ENCODE results near the gene WNK2.
"Not testable (repeated sequence)": the region's sequence is repeated elsewhere in the genome, so short reads cannot be mapped to it uniquely, and the experiment has no call there.

The WNK2 gene

GRCh38 chr9:93238953-93239925 is 55.3 kb downstream of the WNK2 start:
- no peak for DNase-seq

- no peak for DNase-seq
These were observed 57.0 kb downstream of the WNK2 start for GRCh38 chr9:93240891-93241334.

DNA sequence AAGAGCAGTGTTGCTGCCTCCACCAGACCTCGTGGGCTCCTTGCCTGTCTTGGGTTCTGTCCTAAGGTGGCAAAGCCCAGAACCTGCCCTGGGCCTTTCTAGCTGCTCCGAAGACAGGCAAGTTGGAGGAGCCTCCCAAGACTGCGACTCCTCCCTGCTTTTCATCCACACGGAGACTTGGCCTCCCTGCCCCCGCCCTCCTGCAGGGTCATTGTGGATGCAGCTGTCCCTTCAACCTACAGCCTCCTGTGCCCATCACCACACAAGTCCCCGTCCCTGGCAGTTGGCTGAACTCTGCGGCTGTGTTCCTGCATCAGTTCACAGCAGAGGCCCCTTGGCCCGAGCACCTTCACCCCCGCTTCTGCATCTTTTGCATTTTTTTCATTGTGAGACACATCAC is 59.2 kb downstream of the WNK2 start:
- DNase-seq = no peak

DNA sequence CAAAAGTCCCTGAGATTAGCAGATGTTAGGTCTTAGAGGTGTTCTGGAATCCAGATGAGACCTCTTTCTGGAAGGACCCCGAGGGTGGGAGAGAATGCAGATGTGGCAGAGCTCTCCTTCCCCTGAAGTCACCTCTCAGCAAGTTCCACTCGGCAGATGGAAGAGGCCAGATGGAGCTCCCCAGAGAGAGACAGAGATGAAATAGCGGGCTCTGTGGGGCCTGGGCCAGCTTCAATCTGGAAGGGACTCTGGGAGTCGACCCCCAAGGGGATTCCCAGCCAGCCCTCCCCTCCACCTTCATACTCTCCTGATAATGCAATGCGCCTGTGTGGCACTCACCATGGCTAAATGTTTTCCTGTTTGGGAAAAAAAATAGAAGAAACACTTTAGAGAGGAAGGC is 60.2 kb downstream of the WNK2 start:
- no peak for DNase-seq

- no peak for DNase-seq
These were observed 60.8 kb downstream of the WNK2 start for GRCh38 chr9:93244510-93245436.

DNA sequence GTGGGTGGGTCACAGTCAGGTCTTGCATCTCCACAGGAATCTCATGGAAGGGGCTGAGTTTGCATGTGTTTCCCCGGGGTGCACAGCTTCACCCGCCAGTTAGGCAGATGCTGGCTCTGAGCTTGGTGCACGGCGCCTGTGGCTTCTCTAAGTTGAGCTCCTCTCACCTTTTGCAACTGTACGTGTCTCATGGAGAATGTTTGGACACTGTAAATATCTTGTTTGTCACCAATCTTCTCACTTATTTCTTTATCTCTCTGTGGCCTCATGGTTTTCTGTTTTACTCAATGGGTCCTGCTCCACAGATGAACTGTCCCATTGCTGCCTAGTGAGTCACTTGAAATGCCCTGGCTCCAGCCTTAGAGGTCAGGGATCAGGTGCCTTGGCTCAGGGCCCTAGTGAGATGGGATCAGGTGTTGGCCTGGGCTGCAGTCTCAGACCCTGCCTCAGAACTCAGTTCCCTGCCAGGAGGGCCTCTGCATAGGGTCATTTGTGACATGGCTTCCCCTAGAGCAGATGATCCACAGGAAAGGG is 61.6 kb downstream of the WNK2 start:
- no peak for DNase-seq

DNA sequence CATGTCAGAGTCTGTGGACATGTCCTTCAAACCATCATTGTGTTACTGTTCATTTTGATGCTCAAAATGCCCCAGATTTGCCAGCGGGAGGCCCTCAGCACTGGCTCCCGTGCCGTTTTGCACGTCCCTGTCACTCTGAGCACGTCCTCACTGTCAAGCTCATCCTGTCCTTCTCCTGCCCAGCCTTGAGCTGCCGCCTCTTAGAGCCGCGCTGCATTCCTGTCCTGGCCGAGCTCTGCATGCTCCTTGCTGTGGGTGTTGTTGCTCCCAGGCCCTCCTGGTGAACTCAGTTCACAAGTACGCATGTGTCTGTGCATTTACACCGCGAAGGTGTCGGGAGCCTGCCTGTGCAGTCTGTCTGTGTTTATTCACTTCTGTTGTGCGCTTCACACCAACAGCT is 62.2 kb downstream of the WNK2 start:
- no peak for DNase-seq

GRCh38 chr9:93246526-93246925 is 62.6 kb downstream of the WNK2 start:
- DNase-seq = no peak

- no peak for DNase-seq
These were observed 63.3 kb downstream of the WNK2 start for GRCh38 chr9:93247099-93247865.

GRCh38 chr9:93247892-93248291 is 64.0 kb downstream of the WNK2 start:
- no peak for DNase-seq

DNA sequence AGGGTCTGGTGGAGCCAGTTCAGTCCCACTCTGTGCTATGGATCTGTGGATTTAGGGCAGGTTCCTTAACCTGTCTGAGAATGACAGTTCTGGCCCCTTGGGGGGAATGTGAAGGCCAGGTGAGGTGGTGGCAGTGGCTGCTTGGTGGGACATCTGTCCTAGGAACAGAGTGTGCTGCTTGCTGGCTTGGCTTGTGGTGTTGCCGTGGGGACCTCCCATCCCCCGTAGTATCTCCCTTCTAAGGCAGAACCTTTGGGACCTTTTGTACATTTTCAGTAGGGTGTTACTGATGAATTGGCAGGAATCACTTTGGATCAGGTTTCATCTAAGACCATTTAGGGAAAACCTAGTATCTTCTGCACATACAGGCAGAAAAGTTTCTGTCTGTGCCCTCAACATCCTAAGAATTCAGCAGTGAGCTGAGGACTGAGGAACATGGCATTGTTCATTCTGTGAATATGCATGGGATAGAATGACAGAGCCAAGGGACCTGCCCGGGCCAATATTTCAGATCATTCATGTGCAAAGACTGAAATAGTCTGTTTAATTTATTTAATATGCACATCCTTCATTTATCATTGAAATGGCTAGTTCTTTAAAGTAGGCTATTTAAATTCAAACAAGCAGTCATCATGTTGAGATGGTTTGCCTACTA is 64.6 kb downstream of the WNK2 start:
- no peak for DNase-seq

- no peak for DNase-seq
These were observed 66.2 kb downstream of the WNK2 start for GRCh38 chr9:93250185-93250584.

GRCh38 chr9:93251309-93251708 is 67.4 kb downstream of the WNK2 start:
- not testable (repeated sequence) for DNase-seq

DNA sequence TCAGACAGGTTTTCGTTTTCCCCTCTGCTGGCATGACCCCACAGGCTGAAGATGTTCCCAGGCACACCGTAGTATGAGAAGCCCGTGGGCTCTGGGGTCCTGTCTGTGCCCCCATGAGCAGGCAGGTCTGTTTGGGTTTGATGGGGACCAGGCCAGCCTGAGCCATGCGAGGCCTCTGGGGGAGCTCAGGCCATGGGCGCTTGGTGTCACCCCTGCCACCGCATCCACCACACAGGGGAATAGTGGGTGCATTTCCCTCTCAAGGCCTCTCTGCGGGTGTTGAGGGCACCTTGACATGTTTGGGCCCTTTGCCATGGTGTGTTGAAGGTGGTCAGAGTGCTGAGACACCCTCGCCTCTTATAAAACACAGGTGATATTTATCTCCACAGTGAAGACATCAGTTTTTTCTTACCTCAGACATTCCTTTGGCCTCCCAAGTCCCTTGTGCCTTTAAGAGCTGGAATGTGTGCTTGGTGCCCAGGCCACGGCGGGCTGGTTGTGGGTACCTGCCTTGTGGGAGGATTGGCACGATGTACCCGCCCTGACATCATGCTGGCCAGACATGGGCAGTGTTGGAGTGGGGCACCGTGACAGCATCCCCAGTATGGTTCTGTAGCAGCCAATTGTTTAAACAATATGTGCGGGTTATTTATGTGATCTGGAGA is 68.3 kb downstream of the WNK2 start:
- no peak for DNase-seq

DNA sequence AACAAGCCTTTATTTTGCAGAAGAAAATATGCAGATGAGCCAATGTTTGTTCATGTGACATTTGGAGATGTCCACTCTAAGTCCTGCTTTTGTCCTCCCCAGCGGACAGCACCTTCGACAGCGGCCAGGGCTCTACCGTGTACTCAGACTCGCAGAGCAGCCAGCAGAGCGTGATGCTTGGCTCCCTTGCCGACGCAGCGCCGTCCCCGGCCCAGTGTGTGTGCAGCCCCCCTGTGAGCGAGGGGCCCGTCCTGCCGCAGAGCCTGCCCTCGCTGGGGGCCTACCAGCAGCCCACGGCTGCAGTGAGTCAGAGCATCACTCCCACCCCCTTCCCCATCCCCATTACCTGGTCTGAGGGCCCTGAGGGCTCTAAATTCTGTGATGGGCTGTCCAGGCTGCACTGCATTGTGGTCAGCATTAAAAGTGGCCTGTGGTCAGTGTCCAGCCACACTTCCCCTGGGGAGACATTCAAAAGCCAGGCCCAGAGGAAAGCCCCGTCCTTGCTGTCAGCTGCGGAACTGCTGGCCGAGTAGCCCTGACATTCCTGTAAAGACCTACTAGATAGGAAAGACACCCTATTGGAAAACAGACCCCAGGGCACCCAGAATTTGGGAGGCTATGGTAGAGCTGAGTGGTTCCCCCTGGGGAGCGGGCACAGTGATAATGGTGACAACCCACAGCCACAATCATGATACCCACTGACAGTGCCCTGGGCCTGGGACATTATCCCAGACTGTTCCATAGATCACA is 69.0 kb downstream of the WNK2 start:
- no peak for DNase-seq

DNA sequence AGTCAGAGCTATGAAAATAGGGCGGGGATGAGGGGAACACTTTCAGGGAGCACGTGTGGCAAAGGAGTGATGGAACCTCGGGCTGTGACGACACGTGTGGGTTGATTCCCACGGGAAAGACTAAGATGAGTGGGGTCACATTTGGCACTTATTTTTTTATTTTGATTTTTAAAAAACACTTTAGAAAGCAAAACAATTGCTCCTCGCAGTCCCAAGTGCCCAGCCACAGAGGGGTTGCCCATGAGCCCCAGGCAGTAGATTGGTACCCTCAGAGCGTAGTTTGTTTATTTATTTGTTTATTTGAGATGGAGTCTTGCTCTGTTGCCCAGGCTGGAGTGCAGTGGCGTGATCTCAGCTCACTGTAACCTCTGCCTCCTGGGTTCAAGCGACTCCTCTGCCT is 69.7 kb downstream of the WNK2 start:
- DNase-seq = no peak

DNA sequence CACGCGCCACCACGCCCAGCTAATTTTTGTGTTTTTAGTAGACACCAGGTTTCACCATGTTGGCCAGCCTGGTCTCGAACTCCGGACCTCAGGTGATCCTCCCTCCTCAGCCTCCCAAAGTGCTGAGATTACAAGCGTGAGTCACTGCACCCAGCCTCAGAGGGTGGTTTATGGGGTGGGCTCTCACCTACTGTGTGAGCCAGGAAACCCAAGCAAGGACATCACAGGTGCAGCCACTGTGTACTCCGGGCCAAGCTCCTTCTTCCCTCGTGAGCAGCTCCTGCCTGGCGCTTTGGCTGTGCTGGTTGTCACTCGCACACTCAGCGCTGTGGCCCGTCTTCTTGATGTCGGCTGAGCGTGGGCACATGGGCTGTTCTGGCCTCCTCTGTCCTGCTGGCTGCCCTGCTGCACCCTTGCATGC is 70.1 kb downstream of the WNK2 start:
- no peak for DNase-seq

DNA sequence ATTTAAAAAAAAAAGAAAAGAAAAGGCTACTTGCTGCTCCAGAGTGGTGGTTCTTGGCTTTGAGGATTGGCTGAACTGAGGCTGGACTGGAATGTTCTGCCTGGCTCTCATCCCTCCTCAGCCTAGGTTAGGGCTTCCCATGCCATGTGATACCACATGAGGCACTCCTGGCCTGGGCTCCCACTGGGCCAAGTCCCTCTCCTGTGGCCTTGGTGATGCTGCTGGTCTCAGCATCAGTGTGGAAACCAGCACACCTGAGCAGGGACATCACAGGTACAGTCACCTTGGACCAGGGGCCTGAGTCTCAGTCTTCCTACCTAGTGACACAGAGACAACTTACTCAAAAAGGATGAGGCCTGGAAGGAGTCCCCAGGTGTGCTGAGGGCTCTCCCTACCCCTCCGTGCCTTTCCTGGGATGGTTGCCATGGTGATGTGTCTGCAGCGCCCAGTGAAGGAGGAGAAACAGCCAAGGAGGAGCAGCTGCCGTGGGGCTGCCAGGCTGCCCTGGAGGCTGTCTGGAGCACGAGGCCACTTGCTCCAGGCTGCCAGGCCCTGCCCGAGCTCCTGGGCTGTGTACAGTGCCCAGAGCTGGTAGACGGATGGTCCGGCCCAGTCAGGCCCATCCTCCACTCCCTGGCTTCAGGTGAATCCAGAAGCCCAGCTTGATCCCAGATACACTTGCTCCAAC is 71.0 kb downstream of the WNK2 start:
- DNase-seq = no peak

DNA sequence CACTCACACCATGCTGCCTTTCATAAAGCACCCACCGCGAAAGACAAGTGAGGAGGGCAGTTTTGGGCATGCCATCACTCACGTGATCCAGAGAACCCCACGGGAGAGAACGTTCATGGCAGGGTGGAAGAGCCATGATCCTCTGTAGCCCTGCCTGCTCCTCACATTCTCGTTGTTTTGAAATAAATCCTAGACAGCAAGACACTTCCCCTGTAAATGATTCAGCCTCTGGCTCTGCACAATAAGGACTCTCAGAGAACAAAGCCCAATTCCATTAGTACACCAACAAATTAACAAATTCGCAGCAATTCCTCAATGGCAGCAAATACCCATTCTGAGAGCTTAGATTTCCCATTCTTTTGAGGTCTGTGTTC is 71.5 kb downstream of the WNK2 start:
- no peak for DNase-seq
